GM23338 (cell line): ENCODE data around the gene CARMIL1. TPM values are rescaled to one million over a fixed set of nuclear protein-coding genes. Genes with fewer than 3 reads are reported as not detected.

Source experiments
- ATAC-seq: fragments of 200-7000 bp; cut with Tn5 transposase; 3 replicates; pipeline ENCODE4 v1.9.1; 2020
- DNase-seq: peaks from one replicate; pipeline ENCODE4 v3.0.0-alpha.2; 2015; ENCODE audit warnings: low spot score
- H2AFZ ChIP-seq: fragments of 200-600 bp; sonication (generic); 2 replicates; pipeline ENCODE4 v1.8.0; 2016; ENCODE audit warnings: antibody characterized with exemption, mild to moderate bottlenecking, moderate library complexity
- H3F3A ChIP-seq: fragments of 200-600 bp; sonication (generic); replicated peaks from 2 replicates; pipeline ENCODE4 v1.8.0; 2017; ENCODE audit warnings: antibody characterized with exemption, mixed run types, low read depth
- H3K27ac ChIP-seq: fragments of 200-600 bp; sonication (generic); 2 replicates; pipeline ENCODE4 v1.6.1; 2016; ENCODE audit warnings: low read depth
- H3K27me3 ChIP-seq: fragments of 200-600 bp; sonication (generic); 2 replicates; pipeline ENCODE4 v1.8.0; 2016; ENCODE audit warnings: mild to moderate bottlenecking, mixed run types, moderate library complexity; ENCODE audit not compliant: insufficient read depth
- H3K36me3 ChIP-seq: fragments of 200-600 bp; sonication (generic); 2 replicates; pipeline ENCODE4 v1.8.0; 2016; ENCODE audit warnings: mild to moderate bottlenecking; ENCODE audit not compliant: insufficient read depth
- H3K4me1 ChIP-seq: fragments of 200-600 bp; sonication (generic); 2 replicates; pipeline ENCODE4 v1.8.0; 2016; ENCODE audit warnings: mild to moderate bottlenecking, moderate library complexity; ENCODE audit not compliant: insufficient read depth
- H3K4me2 ChIP-seq: fragments of 200-600 bp; sonication (generic); 2 replicates; pipeline ENCODE4 v1.7.1; 2017; ENCODE audit warnings: mixed run types
- H3K4me3 ChIP-seq: fragments of 200-600 bp; sonication (generic); 2 replicates; pipeline ENCODE4 v1.6.1; 2016; ENCODE audit warnings: mixed run types
- H3K79me2 ChIP-seq: fragments of 200-600 bp; sonication (generic); replicated peaks from 2 replicates; pipeline ENCODE4 v1.8.0; 2017; ENCODE audit warnings: mild to moderate bottlenecking; ENCODE audit not compliant: insufficient read depth
- H3K9me2 ChIP-seq: fragments of 200-600 bp; sonication (generic); 2 replicates; pipeline ENCODE4 v1.8.0; 2017; ENCODE audit not compliant: insufficient read depth
- H4K20me1 ChIP-seq: fragments of 200-600 bp; sonication (generic); replicated peaks from 2 replicates; pipeline ENCODE4 v1.8.0; 2017; ENCODE audit warnings: mild to moderate bottlenecking; ENCODE audit not compliant: insufficient read depth
- H3K27ac Mint-ChIP-seq: 2 replicates; pipeline ENCODE4 v1.8.0; 2020; ENCODE audit warnings: inconsistent platforms, mild to moderate bottlenecking, moderate library complexity, mixed read lengths
- H3K27me3 Mint-ChIP-seq: 3 replicates; pipeline ENCODE4 v1.8.0; 2022; ENCODE audit warnings: low read depth, mild to moderate bottlenecking, moderate library complexity, mixed read lengths, inconsistent platforms; ENCODE audit not compliant: insufficient read depth, poor library complexity
- H3K36me3 Mint-ChIP-seq: 3 replicates; pipeline ENCODE4 v1.8.0; 2021; ENCODE audit warnings: low read depth, mild to moderate bottlenecking, inconsistent platforms, moderate library complexity, mixed read lengths
- H3K4me1 Mint-ChIP-seq: 3 replicates; pipeline ENCODE4 v1.8.0; 2020; ENCODE audit warnings: mild to moderate bottlenecking, inconsistent platforms, mixed read lengths
- H3K4me3 Mint-ChIP-seq: 3 replicates; pipeline ENCODE4 v1.8.0; 2021; ENCODE audit warnings: moderate library complexity, mild to moderate bottlenecking, inconsistent platforms, mixed read lengths
- H3K9me3 Mint-ChIP-seq: 3 replicates; pipeline ENCODE4 v1.8.0; 2020; ENCODE audit warnings: moderate library complexity, mild to moderate bottlenecking, inconsistent platforms, mixed read lengths
- CREB1 ChIP-seq: fragments of 250-450 bp; sonication (Bioruptor Pico); IDR thresholded peaks from 2 replicates; pipeline ENCODE4 v1.5.0; 2020; ENCODE audit warnings: low read depth, mild to moderate bottlenecking, moderate library complexity
- EZH2 ChIP-seq: fragments of 200-600 bp; sonication (generic); IDR thresholded peaks from one replicate; pipeline ENCODE4 v1.8.0; 2017; ENCODE audit warnings: antibody characterized with exemption, mild to moderate bottlenecking, low read depth; ENCODE audit not compliant: unreplicated experiment
- EZH2phosphoT487 ChIP-seq: fragments of 200-600 bp; sonication (generic); IDR thresholded peaks from one replicate; pipeline ENCODE4 v1.8.1; 2018; ENCODE audit warnings: antibody characterized with exemption; ENCODE audit not compliant: unreplicated experiment
- JUNB ChIP-seq: IDR thresholded peaks from one replicate; pipeline ENCODE4 v1.6.1; 2016; ENCODE audit warnings: antibody characterized with exemption; ENCODE audit not compliant: unreplicated experiment
- NANOG ChIP-seq: IDR thresholded peaks from 2 replicates; pipeline ENCODE4 v1.6.1; 2016; ENCODE audit warnings: antibody characterized with exemption, borderline replicate concordance
- POLR2AphosphoS5 ChIP-seq: IDR thresholded peaks from 2 replicates; pipeline ENCODE4 v1.6.1; 2016; ENCODE audit warnings: antibody characterized with exemption, low read depth
- STAT1 ChIP-seq: IDR thresholded peaks from one replicate; pipeline ENCODE4 v1.6.1; 2016; ENCODE audit warnings: antibody characterized with exemption; ENCODE audit not compliant: unreplicated experiment
- ZNF114 ChIP-seq: fragments of 250-450 bp; sonication (Bioruptor Pico); IDR thresholded peaks from 2 replicates; pipeline ENCODE4 v1.5.0; 2020; ENCODE audit warnings: mild to moderate bottlenecking, moderate library complexity
- ZNF331 ChIP-seq: fragments of 250-450 bp; sonication (Bioruptor Pico); IDR thresholded peaks from 2 replicates; pipeline ENCODE4 v1.5.0; 2020; ENCODE audit warnings: low read depth, mild to moderate bottlenecking, moderate library complexity
- polyA plus RNA-seq: library from polyadenylated mRNA; unstranded; fragments of >200 nt; fragmentation: Nextera tagmentation; extraction: Ambion mirVana; gene quantifications from 2 replicates; pipeline ENCODE4 v1.2.1, GENCODE V29; 2016
- total RNA-seq: library from RNA; depleted of rRNA; stranded (reverse); fragments of >200 nt; shearing (Covaris generic); gene quantifications from 2 replicates; pipeline ENCODE4 v1.2.3, GENCODE V29; 2014
- TF ChIP-seq, protein P1 (sequence below): fragments of 250-450 bp; sonication (Bioruptor Pico); IDR thresholded peaks from 2 replicates; pipeline ENCODE4 v1.5.0; 2020; ENCODE audit warnings: mild to moderate bottlenecking, moderate library complexity
- TF ChIP-seq, protein P2 (sequence below), 2 experiments: fragments of 200-600 bp in 1 of 2; sonication (generic) in 1 of 2; conservative IDR thresholded peaks; 2 replicates each; pipeline versions ENCODE4 v1.5.1 to v1.6.1; 2016 to 2017; ENCODE audit warnings: antibody characterized with exemption in 2 of 2, low read depth in 2 of 2, mild to moderate bottlenecking in 2 of 2, moderate library complexity in 1 of 2
- TF ChIP-seq, protein P3 (sequence below): IDR thresholded peaks from one replicate; pipeline ENCODE4 v1.6.1; 2018; ENCODE audit warnings: antibody characterized with exemption; ENCODE audit not compliant: unreplicated experiment
- TF ChIP-seq, protein P4 (sequence below): IDR thresholded peaks from 2 replicates; pipeline ENCODE4 v1.6.1; 2016; ENCODE audit warnings: antibody characterized with exemption

Gene CARMIL1
- total and polyA plus RNA-seq, 2 experiments from 2014 or later = 43.2 to 66.9 TPM

DNA sequence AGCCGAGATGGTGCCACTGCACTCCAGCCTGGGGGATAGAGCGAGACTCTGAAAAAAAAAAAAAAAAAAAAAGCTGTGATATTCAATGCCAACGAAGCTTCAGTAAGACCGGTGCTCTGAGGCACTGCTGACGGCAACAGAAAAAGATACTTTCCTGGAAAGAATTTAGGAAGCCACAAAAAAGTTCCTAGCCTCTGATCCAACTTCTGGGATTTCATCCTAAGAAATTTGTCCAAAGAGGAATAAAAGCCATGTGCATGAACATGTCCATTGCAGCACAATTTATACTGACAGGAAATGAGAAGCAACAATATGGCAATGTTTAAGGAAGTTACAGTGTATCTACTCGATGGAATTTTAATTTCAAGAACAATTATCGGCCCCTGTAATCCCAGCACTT, 24.5 kb upstream of the CARMIL1 start:
- Histone ChIP-seq H3K36me3 (no peaks in the 10 kb centered on the region), H3K4me1 (no peaks in the 10 kb centered on the region), H3K9me2 (no peaks in the 10 kb centered on the region), H3K4me2 (no peak overlapping the region), H3F3A (no peaks in the 10 kb centered on the region), H3K27me3 (no peaks in the 10 kb centered on the region), H2AFZ (no peak overlapping the region), H3K27ac (no peak overlapping the region), H3K4me3 (no peak overlapping the region), H3K79me2 (no peaks in the 10 kb centered on the region), H4K20me1 (no peaks in the 10 kb centered on the region)
- H3K27me3 Mint-ChIP-seq = peaks cover 3% of the 10 kb centered on the region
- no peak overlapping the region for H3K27ac Mint-ChIP-seq
- TF ChIP-seq POLR2AphosphoS5 (no peak), EZH2phosphoT487 (no peak), STAT1 (no peak), NANOG (no peak), EZH2 (no peak), ZNF331 (no peak), JUNB (no peak), ZNF114 (CRISPR knock-in tag) (no peak), CREB1 (CRISPR knock-in tag) (no peak)
- TF ChIP-seq, protein P1, sequence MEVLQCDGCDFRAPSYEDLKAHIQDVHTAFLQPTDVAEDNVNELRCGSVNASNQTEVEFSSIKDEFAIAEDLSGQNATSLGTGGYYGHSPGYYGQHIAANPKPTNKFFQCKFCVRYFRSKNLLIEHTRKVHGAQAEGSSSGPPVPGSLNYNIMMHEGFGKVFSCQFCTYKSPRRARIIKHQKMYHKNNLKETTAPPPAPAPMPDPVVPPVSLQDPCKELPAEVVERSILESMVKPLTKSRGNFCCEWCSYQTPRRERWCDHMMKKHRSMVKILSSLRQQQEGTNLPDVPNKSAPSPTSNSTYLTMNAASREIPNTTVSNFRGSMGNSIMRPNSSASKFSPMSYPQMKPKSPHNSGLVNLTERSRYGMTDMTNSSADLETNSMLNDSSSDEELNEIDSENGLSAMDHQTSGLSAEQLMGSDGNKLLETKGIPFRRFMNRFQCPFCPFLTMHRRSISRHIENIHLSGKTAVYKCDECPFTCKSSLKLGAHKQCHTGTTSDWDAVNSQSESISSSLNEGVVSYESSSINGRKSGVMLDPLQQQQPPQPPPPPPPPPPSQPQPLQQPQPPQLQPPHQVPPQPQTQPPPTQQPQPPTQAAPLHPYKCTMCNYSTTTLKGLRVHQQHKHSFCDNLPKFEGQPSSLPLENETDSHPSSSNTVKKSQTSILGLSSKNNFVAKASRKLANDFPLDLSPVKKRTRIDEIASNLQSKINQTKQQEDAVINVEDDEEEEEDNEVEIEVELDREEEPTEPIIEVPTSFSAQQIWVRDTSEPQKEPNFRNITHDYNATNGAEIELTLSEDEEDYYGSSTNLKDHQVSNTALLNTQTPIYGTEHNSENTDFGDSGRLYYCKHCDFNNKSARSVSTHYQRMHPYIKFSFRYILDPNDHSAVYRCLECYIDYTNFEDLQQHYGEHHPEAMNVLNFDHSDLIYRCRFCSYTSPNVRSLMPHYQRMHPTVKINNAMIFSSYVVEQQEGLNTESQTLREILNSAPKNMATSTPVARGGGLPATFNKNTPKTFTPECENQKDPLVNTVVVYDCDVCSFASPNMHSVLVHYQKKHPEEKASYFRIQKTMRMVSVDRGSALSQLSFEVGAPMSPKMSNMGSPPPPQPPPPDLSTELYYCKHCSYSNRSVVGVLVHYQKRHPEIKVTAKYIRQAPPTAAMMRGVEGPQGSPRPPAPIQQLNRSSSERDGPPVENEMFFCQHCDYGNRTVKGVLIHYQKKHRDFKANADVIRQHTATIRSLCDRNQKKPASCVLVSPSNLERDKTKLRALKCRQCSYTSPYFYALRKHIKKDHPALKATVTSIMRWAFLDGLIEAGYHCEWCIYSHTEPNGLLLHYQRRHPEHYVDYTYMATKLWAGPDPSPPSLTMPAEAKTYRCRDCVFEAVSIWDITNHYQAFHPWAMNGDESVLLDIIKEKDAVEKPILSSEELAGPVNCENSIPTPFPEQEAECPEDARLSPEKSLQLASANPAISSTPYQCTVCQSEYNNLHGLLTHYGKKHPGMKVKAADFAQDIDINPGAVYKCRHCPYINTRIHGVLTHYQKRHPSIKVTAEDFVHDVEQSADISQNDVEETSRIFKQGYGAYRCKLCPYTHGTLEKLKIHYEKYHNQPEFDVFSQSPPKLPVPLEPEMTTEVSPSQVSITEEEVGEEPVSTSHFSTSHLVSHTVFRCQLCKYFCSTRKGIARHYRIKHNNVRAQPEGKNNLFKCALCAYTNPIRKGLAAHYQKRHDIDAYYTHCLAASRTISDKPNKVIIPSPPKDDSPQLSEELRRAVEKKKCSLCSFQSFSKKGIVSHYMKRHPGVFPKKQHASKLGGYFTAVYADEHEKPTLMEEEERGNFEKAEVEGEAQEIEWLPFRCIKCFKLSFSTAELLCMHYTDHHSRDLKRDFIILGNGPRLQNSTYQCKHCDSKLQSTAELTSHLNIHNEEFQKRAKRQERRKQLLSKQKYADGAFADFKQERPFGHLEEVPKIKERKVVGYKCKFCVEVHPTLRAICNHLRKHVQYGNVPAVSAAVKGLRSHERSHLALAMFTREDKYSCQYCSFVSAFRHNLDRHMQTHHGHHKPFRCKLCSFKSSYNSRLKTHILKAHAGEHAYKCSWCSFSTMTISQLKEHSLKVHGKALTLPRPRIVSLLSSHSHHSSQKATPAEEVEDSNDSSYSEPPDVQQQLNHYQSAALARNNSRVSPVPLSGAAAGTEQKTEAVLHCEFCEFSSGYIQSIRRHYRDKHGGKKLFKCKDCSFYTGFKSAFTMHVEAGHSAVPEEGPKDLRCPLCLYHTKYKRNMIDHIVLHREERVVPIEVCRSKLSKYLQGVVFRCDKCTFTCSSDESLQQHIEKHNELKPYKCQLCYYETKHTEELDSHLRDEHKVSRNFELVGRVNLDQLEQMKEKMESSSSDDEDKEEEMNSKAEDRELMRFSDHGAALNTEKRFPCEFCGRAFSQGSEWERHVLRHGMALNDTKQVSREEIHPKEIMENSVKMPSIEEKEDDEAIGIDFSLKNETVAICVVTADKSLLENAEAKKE = no peak
- TF ChIP-seq, protein P2, sequence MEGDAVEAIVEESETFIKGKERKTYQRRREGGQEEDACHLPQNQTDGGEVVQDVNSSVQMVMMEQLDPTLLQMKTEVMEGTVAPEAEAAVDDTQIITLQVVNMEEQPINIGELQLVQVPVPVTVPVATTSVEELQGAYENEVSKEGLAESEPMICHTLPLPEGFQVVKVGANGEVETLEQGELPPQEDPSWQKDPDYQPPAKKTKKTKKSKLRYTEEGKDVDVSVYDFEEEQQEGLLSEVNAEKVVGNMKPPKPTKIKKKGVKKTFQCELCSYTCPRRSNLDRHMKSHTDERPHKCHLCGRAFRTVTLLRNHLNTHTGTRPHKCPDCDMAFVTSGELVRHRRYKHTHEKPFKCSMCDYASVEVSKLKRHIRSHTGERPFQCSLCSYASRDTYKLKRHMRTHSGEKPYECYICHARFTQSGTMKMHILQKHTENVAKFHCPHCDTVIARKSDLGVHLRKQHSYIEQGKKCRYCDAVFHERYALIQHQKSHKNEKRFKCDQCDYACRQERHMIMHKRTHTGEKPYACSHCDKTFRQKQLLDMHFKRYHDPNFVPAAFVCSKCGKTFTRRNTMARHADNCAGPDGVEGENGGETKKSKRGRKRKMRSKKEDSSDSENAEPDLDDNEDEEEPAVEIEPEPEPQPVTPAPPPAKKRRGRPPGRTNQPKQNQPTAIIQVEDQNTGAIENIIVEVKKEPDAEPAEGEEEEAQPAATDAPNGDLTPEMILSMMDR (conservative IDR thresholded peaks at IDR 0.05; ENCODE audit: low read depth in 2 of 2) = no peak
- TF ChIP-seq, protein P3, sequence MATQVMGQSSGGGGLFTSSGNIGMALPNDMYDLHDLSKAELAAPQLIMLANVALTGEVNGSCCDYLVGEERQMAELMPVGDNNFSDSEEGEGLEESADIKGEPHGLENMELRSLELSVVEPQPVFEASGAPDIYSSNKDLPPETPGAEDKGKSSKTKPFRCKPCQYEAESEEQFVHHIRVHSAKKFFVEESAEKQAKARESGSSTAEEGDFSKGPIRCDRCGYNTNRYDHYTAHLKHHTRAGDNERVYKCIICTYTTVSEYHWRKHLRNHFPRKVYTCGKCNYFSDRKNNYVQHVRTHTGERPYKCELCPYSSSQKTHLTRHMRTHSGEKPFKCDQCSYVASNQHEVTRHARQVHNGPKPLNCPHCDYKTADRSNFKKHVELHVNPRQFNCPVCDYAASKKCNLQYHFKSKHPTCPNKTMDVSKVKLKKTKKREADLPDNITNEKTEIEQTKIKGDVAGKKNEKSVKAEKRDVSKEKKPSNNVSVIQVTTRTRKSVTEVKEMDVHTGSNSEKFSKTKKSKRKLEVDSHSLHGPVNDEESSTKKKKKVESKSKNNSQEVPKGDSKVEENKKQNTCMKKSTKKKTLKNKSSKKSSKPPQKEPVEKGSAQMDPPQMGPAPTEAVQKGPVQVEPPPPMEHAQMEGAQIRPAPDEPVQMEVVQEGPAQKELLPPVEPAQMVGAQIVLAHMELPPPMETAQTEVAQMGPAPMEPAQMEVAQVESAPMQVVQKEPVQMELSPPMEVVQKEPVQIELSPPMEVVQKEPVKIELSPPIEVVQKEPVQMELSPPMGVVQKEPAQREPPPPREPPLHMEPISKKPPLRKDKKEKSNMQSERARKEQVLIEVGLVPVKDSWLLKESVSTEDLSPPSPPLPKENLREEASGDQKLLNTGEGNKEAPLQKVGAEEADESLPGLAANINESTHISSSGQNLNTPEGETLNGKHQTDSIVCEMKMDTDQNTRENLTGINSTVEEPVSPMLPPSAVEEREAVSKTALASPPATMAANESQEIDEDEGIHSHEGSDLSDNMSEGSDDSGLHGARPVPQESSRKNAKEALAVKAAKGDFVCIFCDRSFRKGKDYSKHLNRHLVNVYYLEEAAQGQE = no peak
- TF ChIP-seq, protein P4, sequence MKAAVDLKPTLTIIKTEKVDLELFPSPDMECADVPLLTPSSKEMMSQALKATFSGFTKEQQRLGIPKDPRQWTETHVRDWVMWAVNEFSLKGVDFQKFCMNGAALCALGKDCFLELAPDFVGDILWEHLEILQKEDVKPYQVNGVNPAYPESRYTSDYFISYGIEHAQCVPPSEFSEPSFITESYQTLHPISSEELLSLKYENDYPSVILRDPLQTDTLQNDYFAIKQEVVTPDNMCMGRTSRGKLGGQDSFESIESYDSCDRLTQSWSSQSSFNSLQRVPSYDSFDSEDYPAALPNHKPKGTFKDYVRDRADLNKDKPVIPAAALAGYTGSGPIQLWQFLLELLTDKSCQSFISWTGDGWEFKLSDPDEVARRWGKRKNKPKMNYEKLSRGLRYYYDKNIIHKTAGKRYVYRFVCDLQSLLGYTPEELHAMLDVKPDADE = no peak
- H3K36me3 Mint-ChIP-seq = no peaks in the 10 kb centered on the region
- H3K9me3 Mint-ChIP-seq = no peaks in the 10 kb centered on the region
- DNase-seq (no peak), ATAC-seq (no peak)
- H3K4me1 Mint-ChIP-seq = no peaks in the 10 kb centered on the region
- H3K4me3 Mint-ChIP-seq = no peak overlapping the region
